AG09319 (cell line): Measurements from ENCODE around the gene ZZZ3.

Experiments used
- DNase-seq: peaks from one replicate; pipeline ENCODE4 v3.0.0-alpha.2; 2010; ENCODE audit warnings: low read depth; ENCODE audit errors: extremely low read depth
- CTCF ChIP-seq: IDR thresholded peaks from 2 replicates; pipeline ENCODE4 v1.5.1; 2011; ENCODE audit warnings: low read depth, mild to moderate bottlenecking, inconsistent platforms, low read length, moderate library complexity

ZZZ3 gene

GRCh38 chr1:77639056-77639455 lies 43.4 kb downstream of the ZZZ3 start:
- no peak for DNase-seq
- no peak for TF ChIP-seq CTCF

DNA sequence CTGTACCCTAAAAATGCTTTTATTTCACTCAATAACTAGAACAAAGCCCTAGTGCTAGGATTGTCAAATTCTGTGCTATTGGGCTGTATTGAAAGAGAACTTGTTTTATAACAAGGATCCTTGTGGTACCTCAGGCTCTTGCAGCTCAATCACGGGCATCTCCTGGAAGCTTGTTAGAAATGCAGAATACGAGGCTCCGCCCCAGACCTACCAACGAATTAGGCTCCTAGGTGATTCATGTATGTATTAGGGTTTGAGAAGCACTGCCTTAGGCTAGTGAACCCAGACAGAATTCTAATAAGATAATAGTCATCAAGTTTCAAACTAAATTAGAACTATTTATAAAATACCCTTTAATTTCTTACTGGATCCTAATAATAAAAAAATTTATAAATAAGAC lies 45.6 kb downstream of the ZZZ3 start:
- TF ChIP-seq CTCF, result no peak
- no peak for DNase-seq
